K562 (cell line): ENCODE measurements around the gene CMTM1. TPM values are rescaled to one million over a fixed set of nuclear protein-coding genes. Genes with fewer than 3 reads are reported as not detected.
A peak's percentile ranks its signal among the peaks of the same experiment; 100 is the strongest.

Experiments
- BMI1 ChIP-seq: fragments of 150-350 bp; IDR thresholded peaks from 2 replicates; pipeline ENCODE4 v1.6.1; 2014; ENCODE audit warnings: low read length
- CEBPB ChIP-seq: fragments of 450-650 bp; IDR thresholded peaks from 2 replicates; pipeline ENCODE4 v1.6.1; 2016; ENCODE audit warnings: missing genetic modification characterization, missing compliant biosample characterization
- CREBBP ChIP-seq: IDR thresholded peaks from one replicate; pipeline ENCODE4 v1.6.1; 2012; ENCODE audit warnings: low read depth, mild to moderate bottlenecking, control low read depth, inconsistent platforms, low read length
- CXXC5 ChIP-seq: fragments of 250-450 bp; sonication (Bioruptor Pico); IDR thresholded peaks from 2 replicates; pipeline ENCODE4 v1.8.0; 2022; ENCODE audit warnings: inconsistent platforms, mild to moderate bottlenecking, moderate library complexity
- ELF4 ChIP-seq: fragments of 450-650 bp; formaldehyde crosslinking; IDR thresholded peaks from 2 replicates; pipeline ENCODE4 v1.4.0; 2022; ENCODE audit warnings: missing genetic modification characterization
- FOXJ3 ChIP-seq: sonication (generic); formaldehyde crosslinking; IDR thresholded peaks from 2 replicates; pipeline ENCODE4 v1.4.0; 2020; ENCODE audit warnings: mild to moderate bottlenecking, missing genetic modification reagents
- FOXP1 ChIP-seq: sonication (generic); formaldehyde crosslinking; IDR thresholded peaks from 2 replicates; pipeline ENCODE4 v1.8.0; 2022; ENCODE audit warnings: mild to moderate bottlenecking, missing genetic modification reagents
- HIVEP1 ChIP-seq: fragments of 250-450 bp; sonication (Bioruptor Pico); IDR thresholded peaks from 2 replicates; pipeline ENCODE4 v1.4.0; 2020; ENCODE audit warnings: mild to moderate bottlenecking
- HOMEZ ChIP-seq: fragments of 250-450 bp; sonication (Bioruptor Pico); IDR thresholded peaks from 2 replicates; pipeline ENCODE4 v1.4.0; 2020; ENCODE audit warnings: mild to moderate bottlenecking, moderate library complexity
- LARP7 ChIP-seq: fragments of 450-650 bp; IDR thresholded peaks from 2 replicates; pipeline ENCODE4 v1.6.1; 2016
- MTA2 ChIP-seq: fragments of 450-650 bp; IDR thresholded peaks from 2 replicates; pipeline ENCODE4 v1.6.1; 2016; ENCODE audit warnings: low read depth
- NFRKB ChIP-seq: fragments of 450-650 bp; IDR thresholded peaks from 2 replicates; pipeline ENCODE4 v1.6.1; 2016; ENCODE audit warnings: low read depth
- NKRF ChIP-seq: fragments of 450-650 bp; IDR thresholded peaks from 2 replicates; pipeline ENCODE4 v1.6.1; 2016; ENCODE audit warnings: borderline replicate concordance
- PHF21A ChIP-seq: fragments of 450-650 bp; IDR thresholded peaks from 2 replicates; pipeline ENCODE4 v1.6.1; 2017; ENCODE audit warnings: low read depth, borderline replicate concordance
- POLR2AphosphoS5 ChIP-seq: IDR thresholded peaks from 2 replicates; pipeline ENCODE4 v1.6.1; 2011; ENCODE audit warnings: mild to moderate bottlenecking, low read depth, low read length, moderate library complexity; ENCODE audit not compliant: control insufficient read depth, insufficient read depth
- RBBP5 ChIP-seq: fragments of 200-600 bp; sonication (generic); IDR thresholded peaks from 2 replicates; pipeline ENCODE4 v1.6.1; 2012; ENCODE audit warnings: borderline replicate concordance, mild to moderate bottlenecking, low read length, control low read depth, inconsistent platforms; ENCODE audit not compliant: insufficient read depth, poor library complexity, severe bottlenecking
- TARDBP ChIP-seq: fragments of 450-650 bp; IDR thresholded peaks from 2 replicates; pipeline ENCODE4 v1.6.1; 2016
- TFAP4 ChIP-seq: sonication (generic); formaldehyde crosslinking; IDR thresholded peaks from 2 replicates; pipeline ENCODE4 v1.8.0; 2022; ENCODE audit warnings: missing genetic modification reagents, mild to moderate bottlenecking, moderate library complexity, borderline replicate concordance
- TSC22D4 ChIP-seq: fragments of 450-650 bp; IDR thresholded peaks from 2 replicates; pipeline ENCODE4 v1.6.1; 2016; ENCODE audit warnings: missing genetic modification characterization, missing biosample characterization, control low read depth
- ZBTB17 ChIP-seq: fragments of 450-650 bp; formaldehyde crosslinking; IDR thresholded peaks from 2 replicates; pipeline ENCODE4 v1.4.0; 2020; ENCODE audit warnings: mild to moderate bottlenecking
- ZBTB26 ChIP-seq: fragments of 450-650 bp; formaldehyde crosslinking; IDR thresholded peaks from 2 replicates; pipeline ENCODE4 v1.4.0; 2022; ENCODE audit warnings: missing genetic modification characterization
- ZBTB8A ChIP-seq: fragments of 450-650 bp; IDR thresholded peaks from 2 replicates; pipeline ENCODE4 v1.6.1; 2018; ENCODE audit warnings: mild to moderate bottlenecking, moderate library complexity; ENCODE audit not compliant: partially characterized antibody
- ZNF217 ChIP-seq: sonication (generic); formaldehyde crosslinking; IDR thresholded peaks from 2 replicates; pipeline ENCODE4 v1.8.0; 2022; ENCODE audit warnings: mild to moderate bottlenecking, missing genetic modification reagents
- ZNF41 ChIP-seq: fragments of 250-450 bp; sonication (Bioruptor Pico); conservative IDR thresholded peaks from 2 replicates; pipeline ENCODE4 v1.4.0; 2020; ENCODE audit warnings: mild to moderate bottlenecking
- polyA plus RNA-seq, 8 experiments: library from polyadenylated mRNA; depleted of rRNA in 4 of 8; stranded (reverse) in 5 of 8; unstranded in 3 of 8; fragments of >200 nt; fragmentation: Nextera tagmentation in 2 of 8; fragmentation: Illumina TruSeq in 1 of 8; extraction: Ambion mirVana in 2 of 8; extraction: Trizol in 1 of 8; gene quantifications; 2 replicates each; pipeline versions ENCODE4 v1.2.1 to v1.2.3, GENCODE V29; 2011 to 2014; ENCODE audit warnings: inconsistent platforms in 1 of 8, missing spikeins in 1 of 8
- total RNA-seq, 7 experiments: library from RNA; depleted of rRNA in 6 of 7; stranded (reverse); fragments of >200 nt in 6 of 7; fragmentation: Illumina TruSeq in 2 of 7; extraction: Trizol in 2 of 7; gene quantifications; 2 replicates each; pipeline versions ENCODE4 v1.2.1 to v1.2.3, GENCODE V29; 2011 to 2021; ENCODE audit warnings: low replicate concordance in 1 of 7

Gene CMTM1
- total and polyA plus RNA-seq, 9 of the 15 experiments (the other 6 are each of a cell fraction or from before 2014, with no cell fraction given): 0.25 to 2.6 (median 1.1) TPM; not detected in 2

- TF ChIP-seq ZBTB17 (CRISPR knock-in tag): 0 out of 2 replicates have a peak, but pooled peaks have one; percentile 17
- TF ChIP-seq NKRF: peak; percentile 83; the same call in 1 of the 2 replicates
- TF ChIP-seq RBBP5: peak; percentile 60
- TF ChIP-seq BMI1: no peak
- TF ChIP-seq TARDBP: no peak
- TF ChIP-seq POLR2AphosphoS5: peak; percentile 77
- peak; percentile 99 for TF ChIP-seq FOXP1 (CRISPR knock-in tag)
- no peak for TF ChIP-seq CREBBP
- TF ChIP-seq FOXJ3 (CRISPR knock-in tag): no peak
- TF ChIP-seq HIVEP1 (CRISPR knock-in tag): 0 out of 2 replicates have a peak, but pooled peaks have one; percentile 28
- no peak for TF ChIP-seq ZNF41 (CRISPR knock-in tag)
- no peak for TF ChIP-seq PHF21A
- TF ChIP-seq ZBTB8A: no peak
- TF ChIP-seq CEBPB (tag): no peak
- 0 out of 2 replicates have a peak, but pooled peaks have one; percentile 2 for TF ChIP-seq ELF4
- TF ChIP-seq CXXC5 (CRISPR knock-in tag): peak; percentile 81
- TF ChIP-seq HOMEZ (CRISPR knock-in tag): no peak
- peak; percentile 25; the same call in 1 of the 2 replicates for TF ChIP-seq ZBTB26 (CRISPR knock-in tag)
- TF ChIP-seq NFRKB: peak; percentile 31
- no peak for TF ChIP-seq ZNF217 (CRISPR knock-in tag)
- TF ChIP-seq TSC22D4 (tag): no peak
- TF ChIP-seq TFAP4 (CRISPR knock-in tag): peak; percentile 98
- no peak for TF ChIP-seq LARP7
- TF ChIP-seq MTA2: no peak
Observed at GRCh38 chr16:66552286-66553177, 13.7 kb upstream of the CMTM1 start, which contains the start of gene CKLF (continued).
